ENCODE measurements around the gene CACNA2D3. TPM values are rescaled to one million over a fixed set of nuclear protein-coding genes. Genes with fewer than 3 reads are reported as not detected.

Gene CACNA2D3
- polyA plus RNA-seq, 1 donor: 1.9 TPM

DNA sequence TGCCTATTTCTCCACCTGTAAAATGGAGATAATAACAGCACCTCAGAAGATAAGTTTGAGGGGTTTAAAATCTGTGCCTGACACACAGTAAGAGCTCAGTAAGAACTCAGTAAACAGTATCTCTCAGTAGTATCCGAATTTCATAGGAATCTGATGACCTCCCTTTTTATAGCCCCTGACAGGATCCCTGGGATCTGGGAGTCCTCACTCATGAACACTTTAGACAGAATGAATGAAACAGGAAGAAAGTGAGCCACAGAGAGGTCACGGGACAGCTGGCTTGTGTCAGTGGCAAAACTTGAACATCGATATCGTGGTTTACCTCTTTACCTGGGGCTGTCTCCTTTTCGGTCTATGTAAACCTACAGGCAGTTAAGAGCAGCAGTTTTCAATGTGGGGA lies 754.3 kb downstream of the CACNA2D3 start:
- DNase-seq (ENCODE audit: low read depth): no peak

DNA sequence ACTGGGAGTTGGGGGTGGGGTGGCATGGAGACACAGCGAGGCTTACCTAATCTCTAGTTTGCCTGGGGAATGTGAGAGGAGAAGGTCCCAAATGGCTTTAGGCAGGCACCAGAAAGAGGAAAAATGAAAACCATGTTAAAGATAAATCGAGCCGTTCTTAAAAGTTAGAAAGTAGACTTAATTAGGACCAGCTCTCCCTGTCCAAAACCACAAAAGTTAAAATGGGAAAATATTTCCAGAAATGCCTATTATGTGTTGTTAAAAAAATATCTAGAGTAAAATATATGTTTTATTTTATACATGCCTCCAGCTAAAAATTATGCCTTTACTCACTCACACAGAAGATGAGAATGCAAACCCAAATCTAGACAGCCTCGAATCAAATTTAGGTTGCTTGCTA lies 755.4 kb downstream of the CACNA2D3 start:
- no peak for DNase-seq (ENCODE audit: low read depth)

GRCh38 chr3:54878145-54878544 lies 755.8 kb downstream of the CACNA2D3 start:
- no peak for DNase-seq (ENCODE audit: low read depth)

GRCh38 chr3:54882129-54882833 lies 759.9 kb downstream of the CACNA2D3 start:
- peak; percentile 86 for DNase-seq (ENCODE audit: low read depth)

- DNase-seq (ENCODE audit: low read depth): no peak
Measured at GRCh38 chr3:54888162-54888561, 765.8 kb downstream of the CACNA2D3 start.

- no peak for DNase-seq (ENCODE audit: low read depth)
Measured at GRCh38 chr3:54888873-54889272, 766.5 kb downstream of the CACNA2D3 start.

DNA sequence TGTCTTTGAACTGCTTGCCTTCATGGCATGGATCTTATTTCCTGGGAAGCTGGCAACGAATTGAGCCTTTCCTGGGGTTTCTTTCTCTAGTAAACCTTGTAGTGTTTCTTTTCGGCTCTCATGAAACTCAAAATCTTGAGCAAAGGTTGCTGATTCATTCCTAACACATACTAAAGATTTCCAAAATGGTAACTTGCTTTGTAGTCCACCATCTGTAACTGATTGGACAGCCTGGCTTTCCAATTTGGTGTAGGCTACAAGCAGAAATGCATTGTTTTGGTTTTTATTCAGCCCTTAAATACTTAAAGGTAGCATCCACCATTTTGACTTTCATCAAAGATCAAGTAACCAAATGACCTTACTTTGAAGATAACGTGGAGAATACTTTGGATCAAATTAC lies 767.4 kb downstream of the CACNA2D3 start:
- DNase-seq (ENCODE audit: low read depth): no peak

- DNase-seq (ENCODE audit: low read depth): peak; percentile 68
Measured at GRCh38 chr3:54891540-54891897, 769.2 kb downstream of the CACNA2D3 start.

GRCh38 chr3:54892168-54892567 lies 769.8 kb downstream of the CACNA2D3 start:
- no peak for DNase-seq (ENCODE audit: low read depth)

DNA sequence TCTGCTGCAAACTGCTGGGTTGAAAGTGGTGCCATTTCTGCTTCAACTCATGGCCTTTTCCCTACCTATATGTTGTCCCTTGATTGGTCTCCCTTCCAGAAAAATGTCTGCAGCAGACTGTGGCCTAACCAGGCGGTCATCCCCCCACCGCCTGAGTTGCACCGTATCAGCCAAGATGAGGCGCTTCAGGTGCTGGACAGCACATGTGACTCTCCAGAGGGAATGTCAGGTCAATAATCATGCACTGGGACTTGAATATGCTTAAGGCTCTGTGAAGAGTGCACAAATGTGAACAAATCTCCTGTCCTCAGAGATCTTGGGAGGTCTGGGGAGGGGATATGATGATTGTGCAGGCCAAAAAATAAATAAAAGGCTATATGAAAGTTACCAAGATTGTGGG lies 773.3 kb downstream of the CACNA2D3 start:
- DNase-seq (ENCODE audit: low read depth): no peak

- no peak for DNase-seq (ENCODE audit: low read depth)
Measured at GRCh38 chr3:54897028-54897711, 774.8 kb downstream of the CACNA2D3 start.

- no peak for DNase-seq (ENCODE audit: low read depth)
Measured at GRCh38 chr3:54899273-54899672, 776.9 kb downstream of the CACNA2D3 start.

- no peak for DNase-seq (ENCODE audit: low read depth)
Measured at GRCh38 chr3:54900838-54901591, 778.7 kb downstream of the CACNA2D3 start.

DNA sequence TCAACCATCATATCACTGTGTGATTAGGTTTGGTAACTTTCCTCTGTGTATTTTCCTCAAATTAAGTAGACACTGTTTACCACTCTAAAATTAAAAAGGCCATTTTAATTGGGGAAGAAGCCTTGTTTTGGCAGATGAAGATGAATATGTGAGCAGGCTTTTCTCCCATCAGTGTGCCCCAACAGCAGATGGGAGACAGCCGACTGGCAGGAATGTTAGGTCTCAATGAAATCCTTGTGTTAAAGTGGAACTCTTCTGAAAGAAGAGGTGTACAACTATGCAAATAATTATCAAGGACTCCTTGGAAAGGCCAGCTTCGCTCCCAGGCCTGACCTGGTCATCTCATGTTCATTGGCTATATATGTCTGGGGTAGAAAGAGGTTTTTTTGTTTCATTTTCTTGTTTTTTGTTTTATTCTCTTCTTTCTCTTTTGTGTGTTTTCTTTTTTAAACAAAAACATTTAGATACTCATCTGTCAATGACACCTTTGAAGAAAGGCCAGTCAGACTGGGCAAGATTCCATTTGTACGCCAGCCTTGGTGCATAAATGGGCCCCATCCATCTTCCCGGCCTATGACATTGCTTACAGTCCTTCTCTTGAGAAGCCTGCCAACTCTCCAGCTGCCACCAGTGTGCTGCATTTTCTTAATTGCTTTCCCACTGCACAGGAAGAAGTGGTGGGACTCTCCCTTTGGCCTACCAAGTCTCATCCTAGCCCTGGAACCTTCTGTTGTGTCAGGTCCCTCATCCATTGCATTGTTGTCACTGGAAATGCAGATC lies 779.7 kb downstream of the CACNA2D3 start:
- no peak for DNase-seq (ENCODE audit: low read depth)

DNA sequence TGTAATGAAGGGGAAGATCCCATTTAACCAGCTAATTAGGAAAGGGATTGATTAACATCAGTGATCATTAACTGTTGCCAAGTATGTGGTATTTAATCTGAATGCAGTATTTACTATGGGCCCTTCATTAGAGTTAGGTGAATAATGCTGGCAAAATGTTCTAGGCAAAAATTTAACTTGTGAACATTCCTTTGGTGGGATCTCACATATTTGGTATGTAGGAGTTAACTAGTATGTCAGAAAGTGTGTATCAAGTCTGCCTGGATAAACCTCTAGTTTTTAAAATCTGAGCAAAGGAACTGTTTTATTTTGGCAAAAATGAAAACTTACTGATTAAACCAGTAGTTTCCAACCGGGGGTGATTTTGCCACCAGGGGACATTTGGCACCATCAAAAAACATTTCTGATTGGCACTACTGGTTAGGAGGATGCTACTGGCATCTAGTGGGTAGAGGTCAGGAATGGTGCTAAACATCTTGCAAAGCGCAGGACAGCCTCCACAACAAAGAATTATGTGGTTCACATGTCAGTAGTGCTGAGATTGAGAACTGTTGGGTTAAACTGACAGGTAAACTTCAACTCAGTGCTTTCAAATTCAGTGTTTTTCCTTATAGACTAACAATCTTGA lies 783.0 kb downstream of the CACNA2D3 start:
- no peak for DNase-seq (ENCODE audit: low read depth)

DNA sequence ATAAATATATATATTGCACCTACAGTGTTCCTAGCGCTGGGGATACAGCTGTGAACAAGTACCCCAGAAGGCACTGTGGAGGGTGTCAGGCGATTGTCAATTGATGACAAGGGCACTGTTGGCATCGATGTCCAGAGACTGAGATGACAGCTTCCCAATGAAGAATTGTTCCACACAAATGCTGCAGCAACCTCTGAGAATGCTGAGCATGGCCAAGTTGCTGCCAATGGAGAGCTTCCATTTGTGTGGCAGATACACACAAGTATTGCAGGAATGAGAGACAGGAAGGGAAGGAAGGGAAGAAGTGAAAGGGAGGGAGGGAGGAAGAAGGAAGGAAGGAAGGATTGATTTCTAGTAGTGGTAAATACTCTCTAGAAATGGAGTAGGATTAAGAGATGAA lies 783.6 kb downstream of the CACNA2D3 start:
- DNase-seq (ENCODE audit: low read depth): no peak

GRCh38 chr3:54906763-54907162 lies 784.4 kb downstream of the CACNA2D3 start:
- DNase-seq (ENCODE audit: low read depth): no peak

- DNase-seq (ENCODE audit: low read depth): no peak
Measured at GRCh38 chr3:54909191-54909590, 786.8 kb downstream of the CACNA2D3 start.

DNA sequence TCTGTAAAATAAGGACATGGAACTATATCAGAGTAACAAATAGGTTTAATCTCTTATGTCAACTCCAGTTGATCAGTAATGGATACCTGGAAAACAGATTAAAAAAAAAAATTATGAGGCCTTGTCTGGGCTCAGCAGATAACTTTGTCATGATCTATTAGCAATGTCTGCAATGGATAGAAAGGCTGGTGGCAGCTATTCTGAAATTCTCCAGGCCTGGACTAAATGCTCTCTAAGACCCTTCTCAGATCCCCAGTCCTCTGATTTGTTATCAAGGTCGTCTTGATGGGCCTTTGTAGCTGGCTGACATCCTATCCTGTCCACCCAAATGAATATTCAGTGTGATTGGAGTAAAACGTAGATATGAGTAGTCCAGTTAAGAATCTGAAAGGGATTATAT lies 791.8 kb downstream of the CACNA2D3 start:
- no peak for DNase-seq (ENCODE audit: low read depth)

DNA sequence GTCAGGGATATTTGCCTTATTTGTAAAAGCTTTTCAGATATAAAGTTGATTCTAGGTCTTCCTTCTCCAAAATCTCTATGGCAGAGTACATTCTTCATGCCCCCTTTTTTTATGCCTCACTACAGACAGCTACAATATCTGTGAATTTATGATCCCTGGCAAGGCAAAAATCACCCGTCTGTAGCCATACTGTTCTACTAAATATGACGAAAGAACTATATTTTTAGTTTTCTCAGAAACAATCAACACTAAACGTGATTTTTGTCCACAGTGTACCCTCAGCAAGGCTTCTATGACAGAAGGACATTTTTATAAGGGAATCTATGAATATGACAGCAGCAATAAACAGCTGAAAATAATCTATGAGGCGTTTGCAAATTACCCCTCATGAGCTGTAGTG lies 792.8 kb downstream of the CACNA2D3 start:
- DNase-seq (ENCODE audit: low read depth): no peak

- DNase-seq (ENCODE audit: low read depth): no peak
Measured at GRCh38 chr3:54915976-54916375, 793.6 kb downstream of the CACNA2D3 start.

GRCh38 chr3:54916732-54917131 lies 794.4 kb downstream of the CACNA2D3 start:
- DNase-seq (ENCODE audit: low read depth): no peak

All from forelimb muscle (tissue), 1 donor.